ENCODE measurements around the gene FEM1B.

DNA sequence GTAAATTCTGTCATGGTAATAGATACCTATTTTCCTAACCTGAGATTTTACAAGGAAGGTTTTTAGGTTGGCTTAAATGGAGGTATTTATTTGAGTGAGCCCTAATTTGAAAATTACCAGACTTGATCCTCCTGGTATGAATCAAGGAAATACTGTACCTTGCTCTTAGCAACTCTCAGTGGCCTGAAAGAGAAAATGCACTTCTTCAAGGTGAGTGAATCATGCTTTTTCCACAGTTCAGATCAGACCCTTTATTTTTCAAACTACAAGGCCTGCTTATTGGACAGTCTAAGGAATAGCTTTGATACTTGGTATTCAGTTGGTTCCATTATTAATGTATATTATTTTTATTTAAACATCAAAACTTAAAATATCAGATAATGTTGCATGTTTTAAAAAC is 15.4 kb downstream of the FEM1B start:
- TF ChIP-seq, protein P1, sequence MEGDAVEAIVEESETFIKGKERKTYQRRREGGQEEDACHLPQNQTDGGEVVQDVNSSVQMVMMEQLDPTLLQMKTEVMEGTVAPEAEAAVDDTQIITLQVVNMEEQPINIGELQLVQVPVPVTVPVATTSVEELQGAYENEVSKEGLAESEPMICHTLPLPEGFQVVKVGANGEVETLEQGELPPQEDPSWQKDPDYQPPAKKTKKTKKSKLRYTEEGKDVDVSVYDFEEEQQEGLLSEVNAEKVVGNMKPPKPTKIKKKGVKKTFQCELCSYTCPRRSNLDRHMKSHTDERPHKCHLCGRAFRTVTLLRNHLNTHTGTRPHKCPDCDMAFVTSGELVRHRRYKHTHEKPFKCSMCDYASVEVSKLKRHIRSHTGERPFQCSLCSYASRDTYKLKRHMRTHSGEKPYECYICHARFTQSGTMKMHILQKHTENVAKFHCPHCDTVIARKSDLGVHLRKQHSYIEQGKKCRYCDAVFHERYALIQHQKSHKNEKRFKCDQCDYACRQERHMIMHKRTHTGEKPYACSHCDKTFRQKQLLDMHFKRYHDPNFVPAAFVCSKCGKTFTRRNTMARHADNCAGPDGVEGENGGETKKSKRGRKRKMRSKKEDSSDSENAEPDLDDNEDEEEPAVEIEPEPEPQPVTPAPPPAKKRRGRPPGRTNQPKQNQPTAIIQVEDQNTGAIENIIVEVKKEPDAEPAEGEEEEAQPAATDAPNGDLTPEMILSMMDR (IDR thresholded peaks at IDR 0.05): no peak
- TF ChIP-seq POLR2A (IDR thresholded peaks at IDR 0.05): no peak
- TF ChIP-seq POLR2AphosphoS5 (IDR thresholded peaks at IDR 0.05): no peak

All from prostate gland (tissue), 2 donors.